Stimulated activated CD8-positive, alpha-beta memory T cell treated with anti-CD3 and anti-CD28 coated beads, Interleukin-15, amount 100 ng/mL, for 1 hour (primary cell): ENCODE measurements around the gene MARK3.

Experiments used
- DNase-seq: peaks from one replicate; pipeline ENCODE4 v3.0.0-alpha.2; 2020; ENCODE audit warnings: low read depth

MARK3 gene

GRCh38 chr14:103366741-103367140 lies 18.5 kb upstream of the MARK3 start:
- DNase-seq = no peak

DNA sequence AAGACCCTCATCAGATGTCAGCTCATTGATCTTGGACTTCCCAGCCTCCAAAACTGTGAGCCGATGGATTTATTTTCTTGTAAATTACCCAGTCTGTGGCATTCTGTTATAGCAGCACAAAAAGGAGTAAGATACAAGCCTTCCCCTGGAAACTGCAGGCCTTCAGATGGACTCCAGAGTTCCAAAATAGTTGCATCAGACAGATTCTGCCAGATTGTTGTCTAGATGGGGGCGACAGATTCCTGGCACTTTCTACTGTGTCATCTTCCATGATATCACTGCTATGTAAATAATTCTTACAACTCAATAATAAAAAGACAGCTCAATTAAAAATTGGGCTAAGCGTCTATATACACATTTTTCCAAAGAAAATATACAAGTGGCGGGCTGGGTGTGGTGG lies 17.2 kb upstream of the MARK3 start:
- DNase-seq = no peak

- no peak for DNase-seq
Observed at GRCh38 chr14:103370087-103370486, 15.1 kb upstream of the MARK3 start.

DNA sequence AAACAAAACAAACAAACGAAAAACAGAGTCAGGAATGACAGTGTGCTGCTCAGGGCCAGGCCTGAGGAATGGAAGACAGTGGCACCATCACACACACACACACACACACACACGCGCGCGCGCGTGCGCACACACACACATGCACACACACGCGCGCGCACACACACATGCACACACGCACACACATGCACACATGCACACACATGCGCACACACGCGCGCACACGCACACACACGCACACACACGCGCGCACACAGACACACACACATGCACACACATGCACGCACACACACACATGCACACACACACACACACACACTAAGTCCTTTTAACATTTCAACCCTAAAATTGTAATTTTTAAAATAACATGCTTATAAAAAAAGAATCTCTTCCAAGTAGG lies 13.2 kb upstream of the MARK3 start:
- no peak for DNase-seq

DNA sequence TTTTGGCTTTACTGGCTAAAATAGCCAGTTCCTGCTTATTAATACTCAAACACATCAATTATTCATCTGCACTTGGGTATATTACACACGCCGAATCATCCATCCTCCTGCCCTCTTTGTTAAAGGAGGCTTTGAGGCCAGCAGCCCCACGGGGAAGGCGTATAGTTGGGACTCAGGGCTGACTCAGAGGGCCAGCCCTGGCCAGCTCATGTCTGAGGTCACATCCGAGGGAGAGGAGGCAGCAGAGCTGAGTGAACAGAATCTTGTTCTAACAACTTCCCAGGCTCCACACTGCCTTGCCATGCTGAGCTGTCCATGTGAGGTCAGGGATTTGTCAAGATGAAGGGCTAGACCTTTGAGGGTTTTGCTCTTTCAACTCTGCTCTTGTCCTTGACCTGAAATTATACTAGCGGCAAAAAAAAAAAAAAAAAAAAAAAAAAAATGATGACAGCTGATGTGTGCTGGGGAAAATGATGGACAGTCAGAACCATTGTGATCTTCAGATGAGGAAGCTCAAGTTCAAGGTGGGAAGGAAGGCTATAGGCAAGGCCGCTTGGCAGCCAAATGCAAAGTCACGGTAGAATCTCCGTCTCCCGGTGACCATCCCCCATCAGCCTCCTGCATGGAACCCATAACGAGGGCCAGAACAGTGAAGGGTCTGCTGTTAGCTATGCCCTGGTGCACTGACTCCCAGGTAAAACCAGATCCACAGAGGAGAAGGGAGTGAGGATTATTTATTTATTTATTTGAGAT lies 12.5 kb upstream of the MARK3 start:
- DNase-seq = no peak

DNA sequence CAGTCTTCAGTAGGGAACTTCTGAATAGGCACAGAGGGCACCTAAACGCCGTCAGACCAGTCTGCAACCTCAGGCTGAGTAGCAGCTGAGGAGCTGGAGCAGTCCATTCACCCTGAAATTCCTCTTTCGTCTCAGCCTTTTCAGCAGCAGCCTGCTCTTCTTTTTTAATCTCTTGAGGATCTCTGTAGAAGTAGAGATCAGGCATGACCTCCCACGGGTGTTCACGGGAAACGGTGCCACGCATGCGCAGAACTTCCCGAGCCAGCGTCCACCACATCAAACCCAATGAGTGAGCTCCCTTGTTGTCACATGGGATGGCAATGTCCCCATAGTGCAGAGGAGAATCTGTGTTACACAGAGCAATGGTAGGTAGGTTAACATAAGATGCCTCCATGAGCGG lies 11.1 kb upstream of the MARK3 start:
- no peak for DNase-seq

DNA sequence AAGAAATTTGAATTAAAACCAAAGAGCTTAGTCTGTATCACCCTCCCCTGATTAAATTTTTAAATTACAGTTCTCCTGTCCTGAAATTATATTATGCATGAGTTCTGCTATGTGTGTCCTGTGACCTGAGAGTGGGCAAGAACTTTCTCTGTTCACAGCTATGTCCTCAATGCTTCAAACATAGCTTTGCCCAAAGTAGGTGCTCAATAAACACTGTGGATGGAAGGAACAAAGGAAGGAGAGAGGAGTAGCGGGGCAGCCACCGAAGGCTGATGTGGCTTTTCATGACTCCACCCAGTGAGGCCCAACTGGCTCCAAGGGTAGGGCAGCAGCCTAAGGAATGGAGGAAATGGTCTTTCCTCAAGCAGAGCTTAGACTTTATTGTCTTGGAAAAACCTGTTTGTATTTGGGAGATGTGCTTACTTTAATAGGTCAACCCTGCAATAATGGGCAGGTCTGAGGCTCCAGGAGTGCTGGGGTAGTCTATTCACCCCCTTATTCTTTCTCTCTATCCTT lies 7.6 kb upstream of the MARK3 start:
- no peak for DNase-seq

- no peak for DNase-seq
Observed at GRCh38 chr14:103378038-103378854, 7.0 kb upstream of the MARK3 start.

DNA sequence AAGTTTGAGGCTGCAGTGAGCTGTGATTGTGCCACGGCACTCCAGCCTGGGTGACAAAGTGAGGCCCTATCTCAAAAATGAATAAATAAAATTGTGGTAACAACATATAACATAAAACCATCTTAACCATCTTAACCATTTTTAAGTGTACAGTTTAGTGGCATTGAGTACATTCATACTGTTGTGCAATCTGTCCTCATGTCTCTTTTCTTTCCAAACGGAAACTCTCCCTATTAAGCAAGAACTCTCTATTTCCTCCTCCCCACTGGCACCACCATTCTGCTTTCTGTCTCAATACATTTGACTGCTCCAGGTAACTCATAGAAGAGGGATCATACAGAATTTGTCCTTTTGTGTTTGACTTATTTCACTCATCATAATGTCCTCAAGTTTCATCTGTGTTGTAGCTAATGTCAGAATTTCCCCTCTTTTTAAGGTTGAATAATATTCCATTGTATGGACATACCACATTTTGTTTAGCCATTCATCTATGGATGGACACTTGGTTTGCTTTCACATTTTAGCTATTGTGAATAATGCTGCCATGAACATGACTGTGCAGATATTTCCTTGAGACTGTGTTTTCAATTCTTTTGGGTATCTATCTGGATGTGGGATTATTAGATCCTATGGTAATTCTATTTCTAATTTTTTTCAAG lies 4.4 kb upstream of the MARK3 start:
- no peak for DNase-seq

GRCh38 chr14:103382376-103382775 lies 2.8 kb upstream of the MARK3 start:
- DNase-seq = no peak

DNA sequence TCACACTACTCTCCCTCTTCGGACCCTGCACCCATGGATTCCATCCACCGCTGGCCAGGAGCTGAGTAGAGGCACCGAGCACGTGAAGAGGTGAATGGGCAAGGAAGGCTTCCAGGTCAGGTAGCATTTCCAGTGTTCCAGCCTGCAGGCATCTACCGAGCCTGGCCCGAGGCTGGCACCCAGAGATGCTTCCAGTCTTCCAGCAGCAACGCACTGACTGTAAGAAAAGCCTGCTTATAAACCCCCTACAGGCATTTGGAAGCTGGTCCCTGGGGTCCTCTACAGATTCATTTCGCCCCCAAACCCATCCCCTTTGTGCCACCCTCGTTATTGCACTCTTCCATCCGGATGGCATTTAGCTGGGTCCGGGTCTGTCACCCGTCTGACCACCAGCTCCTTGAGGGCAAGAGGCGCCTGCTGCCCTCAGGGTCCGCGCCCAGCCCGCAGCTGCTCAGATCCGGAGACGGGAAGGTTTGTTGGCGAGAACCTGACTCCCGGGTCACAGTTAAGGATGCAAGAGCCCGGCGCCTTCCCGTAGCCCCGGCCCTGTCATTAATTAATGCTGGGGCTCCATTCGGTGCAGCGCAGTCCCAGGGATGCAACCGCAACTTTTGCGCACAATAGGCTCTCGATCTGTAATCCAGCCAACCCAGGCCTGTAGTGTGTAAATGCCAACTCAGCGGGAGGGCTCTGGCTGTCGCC lies 614 bp upstream of the MARK3 start:
- DNase-seq = no peak

DNA sequence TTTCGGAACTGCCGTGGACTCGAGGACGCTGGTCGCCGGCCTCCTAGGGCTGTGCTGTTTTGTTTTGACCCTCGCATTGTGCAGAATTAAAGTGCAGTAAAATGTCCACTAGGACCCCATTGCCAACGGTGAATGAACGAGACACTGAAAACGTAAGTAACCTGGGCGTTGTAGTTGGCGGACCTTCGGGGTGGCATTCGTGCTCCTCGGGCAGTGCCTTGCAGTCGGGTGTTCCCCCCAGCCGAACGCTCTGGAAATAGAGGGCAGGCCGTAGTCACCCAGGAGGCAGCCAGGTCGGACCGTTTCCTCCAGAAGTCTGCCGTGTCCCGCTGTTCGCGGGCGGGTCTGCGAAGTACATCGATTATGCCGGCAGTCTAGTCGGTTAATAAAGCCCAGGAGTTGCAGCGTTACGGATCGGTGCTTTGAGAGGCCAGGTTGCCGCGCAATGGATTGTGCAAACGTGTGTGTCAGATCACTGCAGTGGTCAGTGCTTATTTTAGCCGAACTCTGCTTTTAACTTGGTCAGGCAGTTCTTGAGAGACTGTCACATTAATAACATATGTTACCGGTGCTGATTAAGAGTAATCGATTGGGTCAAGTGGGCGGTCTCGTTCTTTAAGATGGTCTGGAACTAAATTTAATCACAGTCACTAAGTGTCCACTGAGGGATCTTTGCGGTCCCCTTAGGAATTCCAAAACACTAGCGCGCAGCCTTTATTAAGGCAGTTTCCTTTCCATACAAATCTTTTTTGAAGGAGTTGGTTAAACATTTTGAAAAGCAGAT lies 906 bp downstream of the MARK3 start:
- DNase-seq = no peak

DNA sequence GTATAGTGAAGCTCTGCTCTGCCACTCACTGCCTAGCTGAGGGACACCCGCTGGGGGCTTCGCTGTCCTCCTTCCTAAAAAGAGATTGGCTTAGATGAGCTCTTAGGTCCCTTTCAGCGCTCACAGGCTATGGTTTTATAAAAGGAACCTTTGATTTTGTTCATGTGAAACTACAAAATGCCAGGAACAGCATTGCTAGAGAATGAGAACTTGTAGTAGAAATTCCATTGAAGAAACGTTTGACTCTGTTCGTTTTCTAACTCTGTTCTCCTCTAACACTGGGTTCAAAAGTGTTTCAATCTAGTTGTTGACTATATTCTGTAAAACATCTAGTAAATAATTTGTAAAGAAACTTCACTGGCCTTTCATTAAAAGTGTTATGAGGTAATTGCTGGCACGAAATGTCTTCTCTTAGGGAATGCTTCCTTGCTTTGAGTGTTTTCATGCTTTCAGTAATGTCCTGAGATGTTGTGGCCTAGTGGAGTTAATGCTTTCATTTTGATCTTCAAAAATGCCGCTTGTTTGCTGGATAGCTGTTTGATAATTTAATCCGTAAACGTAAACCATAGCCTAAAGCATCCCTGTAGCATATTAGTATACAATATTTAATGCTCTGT lies 1.6 kb downstream of the MARK3 start:
- DNase-seq = no peak

- DNase-seq = no peak
Observed at GRCh38 chr14:103388664-103389063, 3.4 kb downstream of the MARK3 start.

GRCh38 chr14:103390605-103391004 lies 5.4 kb downstream of the MARK3 start:
- DNase-seq = no peak

GRCh38 chr14:103391048-103391447 lies 5.8 kb downstream of the MARK3 start:
- peak; percentile 17 for DNase-seq

- no peak for DNase-seq
Observed at GRCh38 chr14:103392106-103392505, 6.9 kb downstream of the MARK3 start.

- no peak for DNase-seq
Observed at GRCh38 chr14:103392572-103392971, 7.4 kb downstream of the MARK3 start.

GRCh38 chr14:103393070-103393469 lies 7.9 kb downstream of the MARK3 start:
- no peak for DNase-seq

GRCh38 chr14:103393676-103394626 lies 8.7 kb downstream of the MARK3 start:
- DNase-seq = no peak
